Hematopoietic multipotent progenitor cell treated with erythropoietin and hydrocortisone succinate and interleukin-3 and kit ligand, for 8 days (in vitro differentiated cells): ENCODE data around the gene UPF3B.
"Not testable (repeated sequence)": the region's sequence is repeated elsewhere in the genome, so short reads cannot be mapped to it uniquely, and the experiment has no call there.

Experiments used
- DNase-seq: peaks from one replicate; pipeline ENCODE4 v3.0.0-alpha.2; 2015

The UPF3B gene

GRCh38 chrX:119852382-119853353 is at the start of gene UPF3B:
TSS of gene UPF3B (minus strand) at chrX:119852963. CDS start at chrX:119852928, 35 bp downstream.
- peak; percentile 98 for DNase-seq

- no peak for DNase-seq
These were observed 48.2 kb upstream of the UPF3B start for GRCh38 chrX:119900976-119901375.

- no peak for DNase-seq
These were observed 46.4 kb upstream of the UPF3B start for GRCh38 chrX:119899125-119899524.

- DNase-seq: no peak
These were observed 43.1 kb upstream of the UPF3B start, which contains the start of gene AKAP14 for GRCh38 chrX:119895843-119896326. TSS of gene AKAP14 (plus strand) at chrX:119895893. CDS start at chrX:119903224, 7,331 bp downstream.

GRCh38 chrX:119891961-119892692 is 39.4 kb upstream of the UPF3B start:
- DNase-seq: not testable (repeated sequence)

- not testable (repeated sequence) for DNase-seq
These were observed 37.9 kb upstream of the UPF3B start for GRCh38 chrX:119890626-119891025.

- DNase-seq: peak; percentile 68
These were observed 35.1 kb upstream of the UPF3B start for GRCh38 chrX:119887721-119888425.

GRCh38 chrX:119885554-119886428 is 33.0 kb upstream of the UPF3B start:
- DNase-seq: peak; percentile 47

- peak; percentile 65 for DNase-seq
These were observed 28.0 kb upstream of the UPF3B start for GRCh38 chrX:119880552-119881437.

- DNase-seq: no peak
These were observed 27.3 kb upstream of the UPF3B start for GRCh38 chrX:119880076-119880475.

- no peak for DNase-seq
These were observed 26.0 kb upstream of the UPF3B start for GRCh38 chrX:119878740-119879139.

GRCh38 chrX:119871599-119872395 is 19.0 kb upstream of the UPF3B start, which contains the start of the genes NDUFA1 and RNF113A:
TSS of gene NDUFA1 (plus strand) at chrX:119871832. CDS start at chrX:119871912, 80 bp downstream.
TSS of gene RNF113A (minus strand) at chrX:119871733. CDS start at chrX:119871613, 120 bp downstream.
- peak; percentile 89 for DNase-seq

- no peak for DNase-seq
These were observed 18.5 kb upstream of the UPF3B start for GRCh38 chrX:119871245-119871598.

- DNase-seq: peak; percentile 23
These were observed 17.9 kb upstream of the UPF3B start for GRCh38 chrX:119870626-119871131.

GRCh38 chrX:119853444-119853843 is 681 bp upstream of the UPF3B start:
- DNase-seq: no peak

GRCh38 chrX:119833905-119834304 is 18.9 kb downstream of the UPF3B start:
- no peak for DNase-seq

- DNase-seq: no peak
These were observed 24.3 kb downstream of the UPF3B start for GRCh38 chrX:119828446-119828845.

- no peak for DNase-seq
These were observed 26.3 kb downstream of the UPF3B start for GRCh38 chrX:119826399-119826959.

GRCh38 chrX:119824221-119824620 is 28.5 kb downstream of the UPF3B start:
- DNase-seq: not testable (repeated sequence)
